ENCODE results near the gene EPHB4. TPM values are rescaled to one million over a fixed set of nuclear protein-coding genes. Genes with fewer than 3 reads are reported as not detected.

Gene EPHB4
- total RNA-seq, 1 donor from 2014 or later = 22.7 TPM

- ATAC-seq = no peak
- DNase-seq = no peak
- intact Hi-C loops (cut with micrococcal nuclease) = no loop called here
Observed at GRCh38 chr7:100759357-100760171, 67.8 kb downstream of the EPHB4 start.

GRCh38 chr7:100753750-100754149 is 73.6 kb downstream of the EPHB4 start:
- intact Hi-C loops (cut with micrococcal nuclease) = no loop called here
- DNase-seq (no peak), ATAC-seq (no peak)

GRCh38 chr7:100752994-100753393 is 74.3 kb downstream of the EPHB4 start:
- intact Hi-C loops (cut with micrococcal nuclease) = no loop called here

More at GRCh38 chr7:100752994-100753393, 74.3 kb downstream of the EPHB4 start:
- DNase-seq (no peak), ATAC-seq (no peak)

Small RNA genes lying within 50 kb of the gene (microRNA-seq; reads per million reads assigned to microRNA genes)
- gene MIR6875 (ENCODE audit: borderline number of aligned reads) = not detected

Other genes with a start within 250 kb of the EPHB4 start
- gene LRCH4, start 241.4 kb downstream of the EPHB4 start, total RNA-seq = 27.3 TPM
- gene FBXO24, start 241.2 kb downstream of the EPHB4 start, total RNA-seq = 0.77 TPM
- gene PCOLCE, start 225.2 kb downstream of the EPHB4 start, total RNA-seq = 40.4 TPM
- gene MOSPD3, start 215.0 kb downstream of the EPHB4 start, total RNA-seq = 9.1 TPM
- not detected for gene TFR2, start 186.0 kb downstream of the EPHB4 start, total RNA-seq
- gene ACTL6B, start 171.1 kb downstream of the EPHB4 start, total RNA-seq = not detected
- 112 TPM for gene GNB2, start 153.8 kb downstream of the EPHB4 start, total RNA-seq
- 29.4 TPM for gene GIGYF1, start 133.3 kb downstream of the EPHB4 start, total RNA-seq
- 30.0 TPM for gene POP7, start 121.4 kb downstream of the EPHB4 start, total RNA-seq
- not detected for gene EPO, start 107.1 kb downstream of the EPHB4 start, total RNA-seq
- gene ZAN, start 93.9 kb downstream of the EPHB4 start, total RNA-seq = not detected
- 9.0 TPM for gene SLC12A9, start 25.2 kb upstream of the EPHB4 start, total RNA-seq
- gene TRIP6, start 39.9 kb upstream of the EPHB4 start, total RNA-seq = 13.6 TPM
- 63.2 TPM for gene SRRT, start 47.6 kb upstream of the EPHB4 start, total RNA-seq
- gene UFSP1, start 62.2 kb upstream of the EPHB4 start, total RNA-seq = 1.9 TPM
- 0.40 TPM for gene ACHE, start 68.4 kb upstream of the EPHB4 start, total RNA-seq
- 0.57 TPM for gene MUC3A, start 122.0 kb upstream of the EPHB4 start, total RNA-seq
- not detected for gene MUC12, start 142.0 kb upstream of the EPHB4 start, total RNA-seq
- not detected for gene MUC17, start 192.6 kb upstream of the EPHB4 start, total RNA-seq